Iris pigment epithelial cell (primary cell): Measurements from ENCODE around the gene NKTR.
"Not testable (repeated sequence)": the region's sequence is repeated elsewhere in the genome, so short reads cannot be mapped to it uniquely, and the experiment has no call there.

Experiments
- DNase-seq: peaks from one replicate; pipeline ENCODE4 v3.0.0-alpha.2; 2011; ENCODE audit warnings: low read depth

Gene NKTR

DNA sequence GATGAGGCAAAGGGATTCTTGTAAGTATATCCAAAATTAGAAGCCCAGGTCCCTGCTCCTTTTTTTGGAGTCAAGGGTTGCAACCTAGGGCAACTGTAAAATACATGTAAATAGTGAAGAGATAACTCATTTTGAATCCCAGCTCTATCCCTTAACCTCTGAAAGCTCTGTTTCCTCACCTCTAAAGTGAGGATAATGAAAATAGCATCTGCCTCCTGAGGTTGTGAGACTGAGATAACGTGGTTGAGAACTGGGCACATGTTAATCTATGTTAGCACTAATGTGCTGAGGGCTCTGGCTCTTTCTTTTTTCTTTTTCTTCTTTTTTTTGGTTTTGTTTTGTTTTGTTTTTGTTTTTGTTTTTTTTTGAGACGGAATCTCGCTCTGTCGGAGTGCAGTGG, 4.8 kb upstream of the NKTR start:
- no peak for DNase-seq

DNA sequence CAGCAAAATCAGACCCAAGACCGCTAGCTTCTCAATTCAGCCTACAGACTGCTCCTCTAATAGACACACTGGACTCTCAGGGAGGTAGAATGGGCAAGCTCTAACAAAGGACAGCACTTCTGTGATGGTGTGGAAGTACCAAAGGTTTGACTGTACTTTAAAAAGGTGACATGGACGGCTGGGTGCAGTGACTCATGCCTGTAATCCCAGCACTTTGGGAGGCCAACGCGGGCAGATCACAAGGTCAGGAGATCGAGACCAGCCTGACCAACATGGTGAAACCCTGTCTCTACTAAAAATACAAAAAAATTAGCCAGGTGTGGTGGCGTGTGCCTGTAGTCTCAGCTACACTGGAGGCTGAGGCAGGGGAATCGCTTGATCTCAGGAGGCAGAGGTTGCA, 3.4 kb upstream of the NKTR start:
- not testable (repeated sequence) for DNase-seq

DNA sequence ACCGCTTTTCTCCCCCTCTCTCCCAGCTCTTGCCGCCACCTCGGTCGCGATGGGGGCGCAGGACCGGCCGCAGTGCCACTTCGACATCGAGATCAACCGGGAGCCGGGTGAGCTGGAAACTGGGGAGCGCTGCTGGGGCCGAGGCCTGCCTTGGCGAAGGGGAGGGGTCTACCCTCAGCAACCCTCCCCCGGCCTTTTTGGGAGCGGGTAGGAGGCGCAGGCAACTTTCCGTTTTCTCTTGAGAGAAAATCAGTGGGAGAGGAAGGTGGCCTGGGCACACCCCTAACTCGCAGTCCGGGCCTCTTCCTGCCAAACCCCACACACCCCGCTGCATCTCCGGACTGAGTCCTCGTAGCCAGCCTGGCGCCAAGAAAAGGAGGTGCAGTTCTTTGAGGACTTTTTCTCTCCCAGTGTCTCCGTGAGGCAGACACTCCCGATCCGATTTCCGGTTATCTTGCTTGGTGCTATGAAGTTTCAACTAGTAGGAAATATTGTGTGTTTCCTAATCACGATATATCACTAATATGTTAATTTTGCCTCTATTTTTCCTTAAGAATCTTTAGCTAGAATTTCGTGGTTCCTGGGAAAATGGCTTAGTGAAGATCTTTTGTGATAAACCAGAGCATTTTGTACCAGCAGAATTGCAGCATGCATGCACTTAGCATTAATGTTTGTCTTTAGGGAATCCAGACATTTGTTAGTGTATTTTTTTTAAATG, 631 bp downstream of the NKTR start:
- peak; percentile 76 for DNase-seq

GRCh38 chr3:42601896-42602581, 1.6 kb downstream of the NKTR start:
- DNase-seq = peak; percentile 32

DNA sequence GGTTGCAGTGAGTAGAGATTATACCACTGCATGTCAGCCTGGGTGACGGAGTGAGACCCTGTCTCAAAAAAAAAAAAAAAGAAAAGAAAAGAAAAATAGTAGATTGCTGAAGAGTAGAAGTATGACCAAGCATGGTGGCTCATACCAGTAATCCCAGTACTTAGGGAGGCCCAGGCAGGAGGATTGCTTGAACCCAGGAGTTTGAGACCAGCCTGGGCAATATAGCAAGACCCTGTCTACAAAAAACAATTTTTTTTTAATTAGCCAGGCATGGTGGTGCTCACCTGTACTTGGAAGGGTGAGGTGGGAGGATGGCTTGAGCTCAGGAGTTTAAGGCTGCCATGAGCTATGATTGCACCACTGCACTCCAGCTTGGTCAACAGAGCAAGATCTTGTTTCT, 2.5 kb downstream of the NKTR start:
- no peak for DNase-seq

DNA sequence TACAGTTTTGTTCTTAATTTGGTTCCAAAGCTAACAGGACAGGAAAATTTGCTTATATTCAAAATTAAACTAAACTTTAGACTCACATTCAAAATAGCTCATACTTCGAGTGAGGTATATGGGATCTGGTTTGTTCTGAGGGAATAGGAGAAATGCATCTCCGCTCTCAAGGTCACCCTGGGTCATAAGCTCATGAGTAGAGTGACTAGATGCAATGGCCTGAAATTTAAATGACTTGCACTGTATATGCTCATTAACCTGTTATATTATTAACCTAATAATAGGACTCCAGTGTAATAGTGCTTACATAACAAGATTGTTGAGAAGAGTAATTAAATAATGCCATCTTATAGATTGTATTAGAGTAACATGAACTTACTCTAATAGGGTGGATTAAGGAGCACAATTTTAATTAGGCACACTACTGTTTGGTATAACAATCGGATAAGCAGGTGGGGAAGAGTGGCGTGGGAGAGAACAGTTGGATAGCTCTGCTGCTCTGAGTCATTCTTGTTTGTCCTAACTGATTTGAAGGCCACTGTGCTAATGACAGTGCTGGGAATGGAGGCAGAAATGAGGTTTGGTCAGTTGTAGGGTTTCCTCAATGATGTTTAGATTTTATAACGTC, 5.2 kb downstream of the NKTR start:
- DNase-seq = peak; percentile 41

DNA sequence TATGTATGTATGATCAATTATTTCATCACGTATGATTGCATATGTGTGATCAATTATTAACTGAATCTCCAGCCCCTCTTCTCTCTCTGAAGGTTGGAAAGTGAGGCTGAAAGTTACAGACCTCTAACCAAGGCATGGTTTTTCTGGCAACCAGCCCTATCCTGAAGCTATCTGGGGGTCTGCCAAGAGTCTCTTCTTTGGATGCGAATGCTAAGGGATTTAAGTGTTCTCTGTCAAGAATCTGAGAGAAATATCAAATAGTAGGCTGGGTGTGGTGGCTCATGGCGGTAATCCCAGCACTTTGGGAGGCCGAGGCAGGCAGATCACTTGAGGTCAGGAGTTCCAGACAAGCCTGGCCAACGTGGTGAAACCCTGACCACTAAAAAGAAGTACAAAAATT, 8.1 kb downstream of the NKTR start:
- DNase-seq = peak; percentile 75

GRCh38 chr3:42610976-42611375, 10.5 kb downstream of the NKTR start:
- DNase-seq = peak; percentile 22

DNA sequence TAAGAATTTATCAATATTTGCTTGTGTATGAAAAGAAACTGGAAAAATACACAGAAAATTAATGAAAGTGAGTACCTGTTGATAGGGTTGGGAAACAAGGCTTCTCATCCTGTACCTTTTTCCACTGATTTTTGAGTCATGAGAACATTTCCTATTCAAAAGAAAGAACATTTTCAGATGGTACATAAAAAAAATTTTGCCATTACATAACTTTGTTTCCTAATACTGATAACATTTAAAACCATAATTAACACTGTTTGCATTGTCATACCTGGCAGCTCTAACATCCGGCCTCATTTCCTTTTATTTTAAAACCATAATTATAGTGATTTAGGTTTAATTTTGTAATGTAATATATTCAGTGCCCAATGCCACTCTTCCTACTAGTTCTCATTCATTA, 11.7 kb downstream of the NKTR start:
- DNase-seq = no peak

GRCh38 chr3:42612928-42613327, 12.4 kb downstream of the NKTR start:
- no peak for DNase-seq

- DNase-seq = no peak
Observed at GRCh38 chr3:42613462-42613861, 13.0 kb downstream of the NKTR start.

DNA sequence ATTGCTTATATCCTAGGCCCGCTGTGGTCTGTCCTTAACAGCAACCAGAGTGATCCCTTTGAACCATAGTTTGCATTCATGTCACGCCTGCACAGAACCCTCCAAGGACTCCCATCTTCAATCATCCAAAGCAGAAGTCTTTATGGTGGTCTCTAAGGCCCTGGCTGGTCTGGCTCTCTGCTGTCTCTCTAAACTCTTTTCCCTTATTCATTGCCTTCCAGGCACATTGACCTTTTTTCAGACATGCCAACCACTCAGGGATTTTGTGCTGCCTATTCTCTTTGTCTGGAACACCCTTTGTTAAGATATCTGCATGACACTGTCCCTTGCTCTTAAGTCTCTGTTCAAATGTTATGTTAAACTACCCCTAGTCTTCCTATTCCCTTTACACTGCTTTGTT, 31.1 kb downstream of the NKTR start:
- DNase-seq = no peak

DNA sequence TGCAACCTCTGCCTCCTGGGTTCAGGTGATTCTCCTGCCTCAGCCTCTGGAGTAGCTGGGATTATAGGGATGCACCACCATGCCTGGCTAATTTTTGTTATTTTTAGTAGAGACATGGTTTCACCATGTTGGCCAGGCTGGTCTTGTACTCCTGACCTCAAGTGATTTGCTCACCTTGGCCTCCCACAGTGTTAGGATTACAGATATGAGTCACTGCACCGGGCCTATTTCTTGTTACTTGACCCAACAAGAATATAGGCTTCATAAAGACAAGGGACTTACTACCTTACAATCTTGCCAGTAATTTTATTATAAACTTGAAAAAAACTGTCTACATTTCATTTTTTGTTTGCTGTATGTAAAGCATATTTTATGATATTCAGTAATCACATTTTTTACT, 31.7 kb downstream of the NKTR start:
- DNase-seq = peak; percentile 88

GRCh38 chr3:42633544-42633943, 33.1 kb downstream of the NKTR start:
- DNase-seq = peak; percentile 72

- peak; percentile 77 for DNase-seq
Observed at GRCh38 chr3:42635111-42635510, 34.6 kb downstream of the NKTR start.

DNA sequence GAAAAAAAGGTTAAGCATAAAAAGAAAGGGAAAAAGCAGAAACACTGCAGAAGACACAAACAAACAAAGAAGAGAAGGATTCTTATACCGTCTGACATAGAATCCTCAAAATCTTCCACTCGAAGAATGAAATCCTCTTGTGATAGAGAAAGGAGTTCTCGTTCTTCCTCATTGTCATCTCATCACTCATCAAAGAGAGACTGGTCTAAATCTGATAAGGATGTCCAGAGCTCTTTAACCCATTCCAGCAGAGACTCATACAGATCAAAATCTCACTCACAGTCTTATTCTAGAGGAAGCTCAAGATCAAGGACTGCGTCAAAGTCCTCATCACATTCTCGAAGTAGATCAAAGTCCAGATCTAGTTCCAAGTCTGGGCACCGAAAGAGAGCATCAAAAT, 36.5 kb downstream of the NKTR start:
- no peak for DNase-seq

GRCh38 chr3:42638339-42638842, 37.9 kb downstream of the NKTR start:
- no peak for DNase-seq

DNA sequence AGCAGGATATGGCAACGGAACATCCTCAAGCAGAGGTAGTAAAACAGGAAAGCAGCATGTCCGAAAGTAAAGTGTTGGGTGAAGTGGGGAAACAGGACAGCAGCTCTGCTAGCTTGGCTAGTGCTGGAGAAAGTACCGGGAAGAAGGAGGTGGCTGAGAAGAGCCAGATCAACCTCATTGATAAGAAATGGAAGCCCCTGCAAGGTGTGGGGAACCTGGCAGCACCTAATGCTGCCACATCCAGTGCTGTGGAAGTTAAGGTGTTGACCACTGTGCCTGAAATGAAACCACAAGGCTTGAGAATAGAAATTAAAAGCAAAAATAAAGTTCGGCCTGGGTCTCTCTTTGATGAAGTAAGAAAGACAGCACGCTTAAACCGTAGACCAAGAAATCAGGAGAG, 38.7 kb downstream of the NKTR start:
- no peak for DNase-seq

DNA sequence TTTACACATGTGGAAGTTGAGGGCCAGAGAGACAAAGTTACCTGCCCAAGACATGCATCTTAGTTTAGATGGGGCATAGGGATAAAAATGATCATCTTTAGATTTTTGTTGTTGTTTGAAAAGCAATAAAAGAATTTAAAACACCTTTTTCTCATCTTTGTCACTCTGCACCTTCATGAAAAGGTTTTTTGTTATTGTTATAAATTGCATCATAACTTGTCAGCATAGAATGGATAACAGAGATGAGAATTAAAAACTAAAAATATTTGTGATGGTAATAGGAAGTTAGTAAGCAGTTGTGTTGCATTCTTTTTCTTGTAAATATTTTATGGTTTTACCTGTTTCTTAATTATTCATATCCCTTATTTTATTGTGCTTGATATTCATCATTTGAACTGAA, 39.6 kb downstream of the NKTR start:
- DNase-seq = no peak

DNA sequence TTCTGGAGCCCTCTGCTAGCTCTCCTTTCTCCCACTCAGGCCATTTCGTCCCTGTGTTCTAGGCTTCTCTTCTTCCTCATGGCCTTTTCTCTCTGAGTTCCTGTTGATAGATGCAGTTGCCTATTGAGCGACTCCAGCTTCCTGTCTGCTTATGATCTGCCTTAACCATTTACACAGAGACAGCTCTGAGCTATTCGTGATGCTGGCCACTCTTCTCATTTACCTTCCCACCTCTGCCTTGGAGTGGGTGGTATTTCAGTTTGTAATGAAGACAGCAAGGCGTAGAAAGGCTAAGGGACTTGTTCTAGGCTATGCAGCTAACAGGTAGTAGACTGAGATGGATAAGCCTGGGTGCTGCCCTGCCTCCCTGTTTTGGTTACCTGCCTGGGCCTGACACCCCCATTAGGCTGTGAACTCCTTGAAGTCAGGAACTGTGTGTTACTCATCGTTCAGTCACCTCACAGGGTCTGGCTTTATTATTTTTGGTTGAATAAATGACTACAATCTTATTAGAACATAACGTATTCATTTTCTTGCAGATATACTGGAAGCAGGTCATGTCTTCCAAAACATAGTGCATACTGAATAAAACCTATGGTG, 40.4 kb downstream of the NKTR start:
- DNase-seq = no peak

- no peak for DNase-seq
Observed at GRCh38 chr3:42647821-42648459, 47.5 kb downstream of the NKTR start.

DNA sequence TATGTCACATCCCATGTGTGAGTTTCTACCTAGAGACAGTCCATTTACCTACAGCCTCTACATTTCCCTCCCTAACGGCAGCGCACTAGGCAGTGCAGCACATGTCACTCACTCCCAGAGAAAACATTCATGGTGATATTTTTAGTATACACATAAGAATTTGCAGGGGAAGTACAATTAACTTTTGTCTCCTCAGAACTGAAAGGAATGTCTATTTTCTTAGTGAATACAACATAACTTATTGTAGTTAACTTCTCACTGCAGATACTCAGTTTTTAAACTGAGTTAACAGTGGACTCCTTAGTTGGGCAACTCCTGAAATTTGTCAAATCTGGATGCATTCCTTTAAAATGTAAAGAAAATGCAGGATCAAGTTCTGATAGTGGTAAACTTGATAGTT, 48.5 kb downstream of the NKTR start:
- DNase-seq = no peak
